IMR-90 (cell line): ENCODE results near the gene NAA15. TPM values are rescaled to one million over a fixed set of nuclear protein-coding genes. Genes with fewer than 3 reads are reported as not detected.

Source experiments
- ATAC-seq: fragments of 200-7000 bp; cut with Tn5 transposase; 2 replicates; pipeline ENCODE4 v1.9.1; 2020; ENCODE audit warnings: low read depth, mild to moderate bottlenecking, moderate library complexity
- BruUV-seq: library from RNA; stranded (reverse); fragments of 400-500 nt; replicated peaks from 2 replicates; lab custom pipeline; 2021; lab: Mats Ljungman, UMichigan
- CTCF ChIA-PET: fragments of 300-600 bp; formaldehyde crosslinking; extraction: SDS; loops from one replicate; lab custom pipeline; 2021; ENCODE audit warnings: antibody characterized with exemption; lab: Yijun Ruan, JAX
- POLR2A ChIA-PET: fragments of 300-600 bp; sonication (Branson Sonifier 250); formaldehyde crosslinking; loops from one replicate; lab custom pipeline; 2022; ENCODE audit warnings: antibody characterized with exemption; ENCODE audit not compliant: unreplicated experiment; lab: Charles Lee
- DNase-seq: peaks from one replicate; pipeline ENCODE4 v3.0.0; 2013
- H2AFZ ChIP-seq: replicated peaks from 2 replicates; pipeline ENCODE3; 2013; ENCODE audit warnings: low read length, mild to moderate bottlenecking; ENCODE audit not compliant: poor library complexity
- H2AK5ac ChIP-seq: 2 replicates; pipeline ENCODE4 v1.6.1; 2013; ENCODE audit warnings: low read depth, low read length, inconsistent platforms
- H2AK9ac ChIP-seq: replicated peaks from 2 replicates; pipeline ENCODE3; 2013; ENCODE audit warnings: mild to moderate bottlenecking, low read depth, low read length, moderate library complexity; ENCODE audit not compliant: poor library complexity
- H2BK120ac ChIP-seq: 2 replicates; pipeline ENCODE4 v1.6.1; 2013; ENCODE audit warnings: low read depth, low read length, inconsistent platforms
- H2BK15ac ChIP-seq: 3 replicates; pipeline ENCODE4 v1.6.1; 2013; ENCODE audit warnings: low read depth, low read length, inconsistent platforms
- H2BK20ac ChIP-seq: 2 replicates; pipeline ENCODE4 v1.6.1; 2013; ENCODE audit warnings: low read depth, mild to moderate bottlenecking, inconsistent platforms, low read length, moderate library complexity
- H2BK5ac ChIP-seq: 2 replicates; pipeline ENCODE4 v1.6.1; 2013; ENCODE audit warnings: mild to moderate bottlenecking, low read depth, low read length, inconsistent platforms; ENCODE audit not compliant: poor library complexity, severe bottlenecking
- H3K14ac ChIP-seq: replicated peaks from 2 replicates; pipeline ENCODE4 v1.6.1; 2013; ENCODE audit warnings: low read depth, low read length, inconsistent platforms
- H3K18ac ChIP-seq: 2 replicates; pipeline ENCODE4 v1.6.1; 2013; ENCODE audit warnings: low read depth, low read length, control low read depth
- H3K23ac ChIP-seq: 2 replicates; pipeline ENCODE4 v1.6.1; 2013; ENCODE audit warnings: low read depth, low read length, inconsistent platforms
- H3K27ac ChIP-seq: 2 replicates; pipeline ENCODE4 v1.5.1; 2013; ENCODE audit warnings: mild to moderate bottlenecking, control low read depth, low read length; ENCODE audit not compliant: insufficient read depth
- H3K27me3 ChIP-seq: 2 replicates; pipeline ENCODE4 v1.6.1; 2013; ENCODE audit warnings: low read length; ENCODE audit not compliant: control insufficient read depth, insufficient read depth
- H3K36me3 ChIP-seq: 2 replicates; pipeline ENCODE4 v1.6.1; 2013; ENCODE audit warnings: low read length, mixed read lengths; ENCODE audit not compliant: control insufficient read depth, insufficient read depth
- H3K4ac ChIP-seq: 2 replicates; pipeline ENCODE4 v1.6.1; 2013; ENCODE audit warnings: low read depth, low read length, inconsistent platforms
- H3K4me1 ChIP-seq: 2 replicates; pipeline ENCODE4 v1.6.1; 2013; ENCODE audit warnings: low read length, mixed read lengths; ENCODE audit not compliant: control insufficient read depth, insufficient read depth
- H3K4me2 ChIP-seq: 2 replicates; pipeline ENCODE4 v1.6.1; 2013; ENCODE audit warnings: low read depth, mild to moderate bottlenecking, control low read depth, low read length, moderate library complexity
- H3K4me3 ChIP-seq: 2 replicates; pipeline ENCODE4 v1.5.1; 2013; ENCODE audit warnings: low read depth, mild to moderate bottlenecking, control low read depth, low read length, moderate library complexity; ENCODE audit not compliant: insufficient read depth
- H3K56ac ChIP-seq: 2 replicates; pipeline ENCODE4 v1.6.1; 2013; ENCODE audit warnings: low read length, inconsistent platforms; ENCODE audit not compliant: insufficient read depth; ENCODE audit errors: extremely low read depth
- H3K79me1 ChIP-seq, 2 experiments: 2 replicates each; pipeline ENCODE4 v1.6.1; 2013; ENCODE audit warnings: low read length in 2 of 2, inconsistent platforms in 1 of 2, low read depth in 1 of 2
- H3K9ac ChIP-seq: 2 replicates; pipeline ENCODE4 v1.6.1; 2013; ENCODE audit warnings: low read depth, low read length, control low read depth
- H3K9me1 ChIP-seq: 2 replicates; pipeline ENCODE4 v1.6.1; 2013; ENCODE audit warnings: low read length, inconsistent platforms; ENCODE audit not compliant: insufficient read depth
- H3K9me3 ChIP-seq: 2 replicates; pipeline ENCODE4 v1.6.1; 2013; ENCODE audit warnings: low read length; ENCODE audit not compliant: control insufficient read depth, insufficient read depth
- H4K20me1 ChIP-seq: 2 replicates; pipeline ENCODE4 v1.6.1; 2013; ENCODE audit warnings: low read length, inconsistent platforms; ENCODE audit not compliant: insufficient read depth
- H4K5ac ChIP-seq: 2 replicates; pipeline ENCODE4 v1.6.1; 2013; ENCODE audit warnings: mild to moderate bottlenecking, low read depth, low read length, control low read depth
- H4K8ac ChIP-seq, 2 experiments: 2 replicates each; pipeline ENCODE4 v1.6.1; 2013; ENCODE audit warnings: low read depth in 2 of 2, low read length in 2 of 2, control low read depth in 1 of 2, inconsistent platforms in 1 of 2
- H4K91ac ChIP-seq: 2 replicates; pipeline ENCODE4 v1.6.1; 2013; ENCODE audit warnings: low read depth, low read length, inconsistent platforms; ENCODE audit not compliant: insufficient read depth
- CEBPB ChIP-seq: IDR thresholded peaks from 2 replicates; pipeline ENCODE4 v1.6.1; 2012; ENCODE audit warnings: low read depth, low read length, improper control_type of control experiment
- CHD1 ChIP-seq: IDR thresholded peaks from 2 replicates; pipeline ENCODE4 v1.6.1; 2012; ENCODE audit warnings: low read depth, low read length, improper control_type of control experiment
- ELK1 ChIP-seq: fragments of 150-350 bp; IDR thresholded peaks from 2 replicates; pipeline ENCODE4 v1.6.1; 2016; ENCODE audit warnings: low read depth, mild to moderate bottlenecking, low read length, moderate library complexity, borderline replicate concordance
- NFE2L2 ChIP-seq: fragments of 150-350 bp; IDR thresholded peaks from 2 replicates; pipeline ENCODE4 v1.6.1; 2016; ENCODE audit warnings: low read depth, mild to moderate bottlenecking, low read length
- POLR2A ChIP-seq: IDR thresholded peaks from 2 replicates; pipeline ENCODE4 v1.6.1; 2012; ENCODE audit warnings: mild to moderate bottlenecking, low read depth, low read length
- RAD21 ChIP-seq: IDR thresholded peaks from 2 replicates; pipeline ENCODE4 v1.6.1; 2012; ENCODE audit warnings: low read length, improper control_type of control experiment
- RFX5 ChIP-seq: IDR thresholded peaks from 2 replicates; pipeline ENCODE4 v1.8.0; 2012; ENCODE audit warnings: low read depth, mild to moderate bottlenecking, low read length, moderate library complexity
- WGBS, 2 experiments: methylation state at CpG; one replicate each; pipeline versions ENCODE4 v1.1.5 to v1.1.7; 2013; ENCODE audit warnings: missing lambda C conversion rate in 2 of 2; ENCODE audit not compliant: insufficient read length in 1 of 2; ENCODE audit errors: extremely low coverage in 2 of 2; 5-methylcytosine and 5-hydroxymethylcytosine counted together
- dilution Hi-C: fragments of 300-500 bp; cut with HindIII; formaldehyde crosslinking; loops from one replicate; pipeline ENCODE4 v1.14.3; 2018; ENCODE audit warnings: low sequenced_read_pairs; ENCODE audit not compliant: unreplicated experiment
- in situ Hi-C: fragments of 300-500 bp; cut with MboI; formaldehyde crosslinking; loops from 3 replicates; pipeline ENCODE4 v1.14.3; 2019; ENCODE audit warnings: low sequenced_read_pairs, inconsistent platforms, mixed read lengths
- intact Hi-C: fragments of 100-400 bp; cut with micrococcal nuclease; formaldehyde crosslinking; loops from 2 replicates; pipeline ENCODE4 v1.10.0; 2022
- polyA plus RNA-seq, 3 experiments: library from polyadenylated mRNA; depleted of rRNA; stranded (reverse); fragments of >200 nt; gene quantifications; 2 replicates each; pipeline ENCODE4 v1.2.3, GENCODE V29; 2012; ENCODE audit warnings: low replicate concordance in 1 of 3
- total RNA-seq: library from RNA; depleted of rRNA; stranded (reverse); fragments of >200 nt; gene quantifications from 2 replicates; pipeline ENCODE4 v1.2.3, GENCODE V29; 2012

The NAA15 gene
- total and polyA plus RNA-seq, 2 of the 4 experiments (the other 2 are of a cell fraction), result 11.0 to 43.4 TPM

DNA sequence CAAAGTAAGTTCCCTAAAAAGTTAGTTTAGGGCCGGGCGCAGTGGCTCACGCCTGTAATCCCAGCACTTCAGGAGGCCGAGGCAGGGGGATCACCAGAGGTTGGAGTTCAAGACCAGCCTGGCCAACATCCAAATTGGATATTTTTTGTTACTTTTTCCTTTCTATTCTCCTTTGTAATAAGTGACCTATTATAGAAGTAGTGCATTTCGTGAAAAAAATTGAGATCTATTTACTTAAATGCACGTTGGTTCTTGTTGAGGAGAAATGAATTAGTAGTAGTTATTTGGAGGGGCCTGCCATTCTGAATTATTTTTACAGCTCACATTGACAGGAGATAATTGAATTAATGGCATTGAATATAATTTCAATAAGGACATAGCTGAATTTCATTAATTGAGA is 23.3 kb downstream of the NAA15 start:
- Histone ChIP-seq H3K36me3 (peaks cover 4% of the 10 kb centered on the region; the same call in 1 of the 2 replicates), H3K56ac (no peak overlapping the region), H3K14ac (no peak overlapping the region), H3K23ac (no peak overlapping the region), H3K4me2 (no peak overlapping the region), H2BK15ac (no peak overlapping the region), H2AK9ac (no peak overlapping the region), H4K5ac (no peak overlapping the region), H2AFZ (no peak overlapping the region), H3K9me3 (no peaks in the 10 kb centered on the region), H2BK5ac (no peak overlapping the region), H3K27ac (no peak overlapping the region), H3K9ac (no peak overlapping the region), H3K79me1 (peaks cover 17 to 46% of the 10 kb centered on the region in 2 experiments), H2AK5ac (no peak overlapping the region), H3K27me3 (no peaks in the 10 kb centered on the region), H3K4ac (no peak overlapping the region), H4K8ac (no peak overlapping the region), H3K4me3 (no peak overlapping the region), H2BK20ac (no peak overlapping the region), H3K9me1 (peaks cover 4% of the 10 kb centered on the region; the same call in 1 of the 2 replicates), H3K4me1 (peaks cover 5% of the 10 kb centered on the region), H2BK120ac (no peak overlapping the region), H3K18ac (no peak overlapping the region), H4K20me1 (peaks cover 54% of the 10 kb centered on the region), H4K91ac (no peak overlapping the region)
- TF ChIP-seq CEBPB (no peak), RAD21 (no peak), ELK1 (no peak), RFX5 (no peak), CHD1 (no peak), NFE2L2 (no peak), POLR2A (no peak)
- no peak for ATAC-seq
- in situ Hi-C loops, result no loop called here
- 40% methylated on average over 1 of the region's 6 CpGs; no CpG with 5 or more reads in 1 of the 2 experiments for WGBS, 2 experiments
- ChIA-PET POLR2A (no interaction called here), CTCF (no interaction called here)
- BruUV-seq, result no TSS peak
- no peak for DNase-seq
- intact Hi-C loops, result no loop called here
- dilution Hi-C loops, result no loop called here
